ENCODE data around the gene ASB18. TPM values are rescaled to one million over a fixed set of nuclear protein-coding genes. Genes with fewer than 3 reads are reported as not detected.

Gene ASB18
- total and polyA plus RNA-seq, 2 experiments from 2014 or later = not detected

GRCh38 chr2:236211296-236211695, 52.9 kb downstream of the ASB18 start:
- TF ChIP-seq POLR2AphosphoS5 (IDR thresholded peaks at IDR 0.05; ENCODE audit: low read depth) (no peak), CREB1 (CRISPR knock-in tag; IDR thresholded peaks at IDR 0.05; ENCODE audit: low read depth) (no peak), ZNF462 (CRISPR knock-in tag; IDR thresholded peaks at IDR 0.05) (no peak), ZNF114 (CRISPR knock-in tag; IDR thresholded peaks at IDR 0.05) (no peak), ZNF331 (CRISPR knock-in tag; IDR thresholded peaks at IDR 0.05; ENCODE audit: low read depth) (no peak), EZH2phosphoT487 (IDR thresholded peaks at IDR 0.05; ENCODE audit: unreplicated experiment) (no peak), JUNB (IDR thresholded peaks at IDR 0.05; ENCODE audit: unreplicated experiment) (no peak), EZH2 (IDR thresholded peaks at IDR 0.05; ENCODE audit: low read depth, unreplicated experiment) (no peak), CTCF (conservative IDR thresholded peaks at IDR 0.05; ENCODE audit: low read depth in 2 of 2) (no peak), STAT1 (IDR thresholded peaks at IDR 0.05; ENCODE audit: unreplicated experiment) (no peak), REST (IDR thresholded peaks at IDR 0.05; ENCODE audit: unreplicated experiment) (no peak), ETS1 (IDR thresholded peaks at IDR 0.05) (no peak), NANOG (IDR thresholded peaks at IDR 0.05; ENCODE audit: borderline replicate concordance) (no peak)
- no peak for DNase-seq (ENCODE audit: low spot score)
- H3K4me3 Mint-ChIP-seq = no peak overlapping the region

More at GRCh38 chr2:236211296-236211695, 52.9 kb downstream of the ASB18 start:
- no peak overlapping the region for H3K4me2 ChIP-seq
- H3K4me1 Mint-ChIP-seq = peaks cover 20% of the 10 kb centered on the region
- H3K27me3 Mint-ChIP-seq (ENCODE audit: insufficient read depth, low read depth, poor library complexity) = peaks cover 18% of the 10 kb centered on the region
- no peak overlapping the region for H2AFZ ChIP-seq
- H3K79me2 ChIP-seq (replicated peaks; ENCODE audit: insufficient read depth) = no peaks in the 10 kb centered on the region
- H3F3A ChIP-seq (replicated peaks; ENCODE audit: low read depth) = no peaks in the 10 kb centered on the region
- H3K27ac ChIP-seq (ENCODE audit: low read depth) = no peak overlapping the region
- ATAC-seq = no peak
- H3K27ac Mint-ChIP-seq = no peak overlapping the region
- no peaks in the 10 kb centered on the region for H3K9me2 ChIP-seq (ENCODE audit: insufficient read depth)
- H4K20me1 ChIP-seq (replicated peaks; ENCODE audit: insufficient read depth) = no peaks in the 10 kb centered on the region
- H3K36me3 Mint-ChIP-seq (ENCODE audit: low read depth) = no peaks in the 10 kb centered on the region; the same call in 2 of the 3 replicates
- no peaks in the 10 kb centered on the region for H3K9me3 Mint-ChIP-seq
- no peaks in the 10 kb centered on the region for H3K36me3 ChIP-seq (ENCODE audit: insufficient read depth)
- H3K4me1 ChIP-seq (ENCODE audit: insufficient read depth) = peaks cover 4% of the 10 kb centered on the region; the same call in 1 of the 2 replicates
- H3K27me3 ChIP-seq (ENCODE audit: insufficient read depth) = no peaks in the 10 kb centered on the region
- no peak overlapping the region for H3K4me3 ChIP-seq

All from GM23338 (cell line).